IMR-90 (cell line): ENCODE measurements around the gene KRTAP10-10. TPM values are rescaled to one million over a fixed set of nuclear protein-coding genes. Genes with fewer than 3 reads are reported as not detected.

ENCODE experiments used
- ATAC-seq: fragments of 200-7000 bp; cut with Tn5 transposase; 2 replicates; pipeline ENCODE4 v1.9.1; 2020; ENCODE audit warnings: low read depth, mild to moderate bottlenecking, moderate library complexity
- BruUV-seq: library from RNA; stranded (reverse); fragments of 400-500 nt; replicated peaks from 2 replicates; lab custom pipeline; 2021; lab: Mats Ljungman, UMichigan
- CTCF ChIA-PET: fragments of 300-600 bp; formaldehyde crosslinking; extraction: SDS; loops from one replicate; lab custom pipeline; 2021; ENCODE audit warnings: antibody characterized with exemption; lab: Yijun Ruan, JAX
- POLR2A ChIA-PET: fragments of 300-600 bp; sonication (Branson Sonifier 250); formaldehyde crosslinking; loops from one replicate; lab custom pipeline; 2022; ENCODE audit warnings: antibody characterized with exemption; ENCODE audit not compliant: unreplicated experiment; lab: Charles Lee
- DNase-seq: peaks from one replicate; pipeline ENCODE4 v3.0.0; 2013
- H2AFZ ChIP-seq: replicated peaks from 2 replicates; pipeline ENCODE3; 2013; ENCODE audit warnings: low read length, mild to moderate bottlenecking; ENCODE audit not compliant: poor library complexity
- H2AK5ac ChIP-seq: 2 replicates; pipeline ENCODE4 v1.6.1; 2013; ENCODE audit warnings: low read depth, low read length, inconsistent platforms
- H2AK9ac ChIP-seq: replicated peaks from 2 replicates; pipeline ENCODE3; 2013; ENCODE audit warnings: mild to moderate bottlenecking, low read depth, low read length, moderate library complexity; ENCODE audit not compliant: poor library complexity
- H2BK120ac ChIP-seq: 2 replicates; pipeline ENCODE4 v1.6.1; 2013; ENCODE audit warnings: low read depth, low read length, inconsistent platforms
- H2BK15ac ChIP-seq: 3 replicates; pipeline ENCODE4 v1.6.1; 2013; ENCODE audit warnings: low read depth, low read length, inconsistent platforms
- H2BK20ac ChIP-seq: 2 replicates; pipeline ENCODE4 v1.6.1; 2013; ENCODE audit warnings: low read depth, mild to moderate bottlenecking, inconsistent platforms, low read length, moderate library complexity
- H2BK5ac ChIP-seq: 2 replicates; pipeline ENCODE4 v1.6.1; 2013; ENCODE audit warnings: mild to moderate bottlenecking, low read depth, low read length, inconsistent platforms; ENCODE audit not compliant: poor library complexity, severe bottlenecking
- H3K14ac ChIP-seq: replicated peaks from 2 replicates; pipeline ENCODE4 v1.6.1; 2013; ENCODE audit warnings: low read depth, low read length, inconsistent platforms
- H3K18ac ChIP-seq: 2 replicates; pipeline ENCODE4 v1.6.1; 2013; ENCODE audit warnings: low read depth, low read length, control low read depth
- H3K23ac ChIP-seq: 2 replicates; pipeline ENCODE4 v1.6.1; 2013; ENCODE audit warnings: low read depth, low read length, inconsistent platforms
- H3K27ac ChIP-seq: 2 replicates; pipeline ENCODE4 v1.5.1; 2013; ENCODE audit warnings: mild to moderate bottlenecking, control low read depth, low read length; ENCODE audit not compliant: insufficient read depth
- H3K27me3 ChIP-seq: 2 replicates; pipeline ENCODE4 v1.6.1; 2013; ENCODE audit warnings: low read length; ENCODE audit not compliant: control insufficient read depth, insufficient read depth
- H3K36me3 ChIP-seq: 2 replicates; pipeline ENCODE4 v1.6.1; 2013; ENCODE audit warnings: low read length, mixed read lengths; ENCODE audit not compliant: control insufficient read depth, insufficient read depth
- H3K4ac ChIP-seq: 2 replicates; pipeline ENCODE4 v1.6.1; 2013; ENCODE audit warnings: low read depth, low read length, inconsistent platforms
- H3K4me1 ChIP-seq: 2 replicates; pipeline ENCODE4 v1.6.1; 2013; ENCODE audit warnings: low read length, mixed read lengths; ENCODE audit not compliant: control insufficient read depth, insufficient read depth
- H3K4me2 ChIP-seq: 2 replicates; pipeline ENCODE4 v1.6.1; 2013; ENCODE audit warnings: low read depth, mild to moderate bottlenecking, control low read depth, low read length, moderate library complexity
- H3K4me3 ChIP-seq: 2 replicates; pipeline ENCODE4 v1.5.1; 2013; ENCODE audit warnings: low read depth, mild to moderate bottlenecking, control low read depth, low read length, moderate library complexity; ENCODE audit not compliant: insufficient read depth
- H3K56ac ChIP-seq: 2 replicates; pipeline ENCODE4 v1.6.1; 2013; ENCODE audit warnings: low read length, inconsistent platforms; ENCODE audit not compliant: insufficient read depth; ENCODE audit errors: extremely low read depth
- H3K79me1 ChIP-seq, 2 experiments: 2 replicates each; pipeline ENCODE4 v1.6.1; 2013; ENCODE audit warnings: low read length in 2 of 2, inconsistent platforms in 1 of 2, low read depth in 1 of 2
- H3K9ac ChIP-seq: 2 replicates; pipeline ENCODE4 v1.6.1; 2013; ENCODE audit warnings: low read depth, low read length, control low read depth
- H3K9me1 ChIP-seq: 2 replicates; pipeline ENCODE4 v1.6.1; 2013; ENCODE audit warnings: low read length, inconsistent platforms; ENCODE audit not compliant: insufficient read depth
- H3K9me3 ChIP-seq: 2 replicates; pipeline ENCODE4 v1.6.1; 2013; ENCODE audit warnings: low read length; ENCODE audit not compliant: control insufficient read depth, insufficient read depth
- H4K20me1 ChIP-seq: 2 replicates; pipeline ENCODE4 v1.6.1; 2013; ENCODE audit warnings: low read length, inconsistent platforms; ENCODE audit not compliant: insufficient read depth
- H4K5ac ChIP-seq: 2 replicates; pipeline ENCODE4 v1.6.1; 2013; ENCODE audit warnings: mild to moderate bottlenecking, low read depth, low read length, control low read depth
- H4K8ac ChIP-seq, 2 experiments: 2 replicates each; pipeline ENCODE4 v1.6.1; 2013; ENCODE audit warnings: low read depth in 2 of 2, low read length in 2 of 2, control low read depth in 1 of 2, inconsistent platforms in 1 of 2
- H4K91ac ChIP-seq: 2 replicates; pipeline ENCODE4 v1.6.1; 2013; ENCODE audit warnings: low read depth, low read length, inconsistent platforms; ENCODE audit not compliant: insufficient read depth
- BHLHE40 ChIP-seq: fragments of 150-350 bp; IDR thresholded peaks from 2 replicates; pipeline ENCODE4 v1.6.1; 2016; ENCODE audit warnings: mild to moderate bottlenecking, low read depth, low read length
- CEBPB ChIP-seq: IDR thresholded peaks from 2 replicates; pipeline ENCODE4 v1.6.1; 2012; ENCODE audit warnings: low read depth, low read length, improper control_type of control experiment
- CHD1 ChIP-seq: IDR thresholded peaks from 2 replicates; pipeline ENCODE4 v1.6.1; 2012; ENCODE audit warnings: low read depth, low read length, improper control_type of control experiment
- FOS ChIP-seq: fragments of 150-350 bp; IDR thresholded peaks from 2 replicates; pipeline ENCODE4 v1.6.1; 2016; ENCODE audit warnings: low read depth, low read length
- MAFK ChIP-seq: IDR thresholded peaks from 2 replicates; pipeline ENCODE4 v1.6.1; 2012; ENCODE audit warnings: low read depth, low read length, improper control_type of control experiment
- MAZ ChIP-seq: IDR thresholded peaks from 2 replicates; pipeline ENCODE4 v1.6.1; 2012; ENCODE audit warnings: low read depth, mild to moderate bottlenecking, low read length, improper control_type of control experiment, moderate library complexity, borderline replicate concordance
- MXI1 ChIP-seq: IDR thresholded peaks from 2 replicates; pipeline ENCODE4 v1.6.1; 2012; ENCODE audit warnings: low read depth, mild to moderate bottlenecking, low read length, moderate library complexity, borderline replicate concordance
- NFE2L2 ChIP-seq: fragments of 150-350 bp; IDR thresholded peaks from 2 replicates; pipeline ENCODE4 v1.6.1; 2016; ENCODE audit warnings: low read depth, mild to moderate bottlenecking, low read length
- POLR2A ChIP-seq: IDR thresholded peaks from 2 replicates; pipeline ENCODE4 v1.6.1; 2012; ENCODE audit warnings: mild to moderate bottlenecking, low read depth, low read length
- RAD21 ChIP-seq: IDR thresholded peaks from 2 replicates; pipeline ENCODE4 v1.6.1; 2012; ENCODE audit warnings: low read length, improper control_type of control experiment
- RCOR1 ChIP-seq: IDR thresholded peaks from 2 replicates; pipeline ENCODE4 v1.6.1; 2012; ENCODE audit warnings: mild to moderate bottlenecking, low read length, improper control_type of control experiment; ENCODE audit not compliant: insufficient replicate concordance
- RFX5 ChIP-seq: IDR thresholded peaks from 2 replicates; pipeline ENCODE4 v1.8.0; 2012; ENCODE audit warnings: low read depth, mild to moderate bottlenecking, low read length, moderate library complexity
- SMC3 ChIP-seq: fragments of 150-350 bp; IDR thresholded peaks from 2 replicates; pipeline ENCODE4 v1.6.1; 2016; ENCODE audit warnings: low read depth, mild to moderate bottlenecking, antibody characterized with exemption, low read length, moderate library complexity
- WGBS, 2 experiments: methylation state at CpG; one replicate each; pipeline versions ENCODE4 v1.1.5 to v1.1.7; 2013; ENCODE audit warnings: missing lambda C conversion rate in 2 of 2; ENCODE audit not compliant: insufficient read length in 1 of 2; ENCODE audit errors: extremely low coverage in 2 of 2; 5-methylcytosine and 5-hydroxymethylcytosine counted together
- dilution Hi-C: fragments of 300-500 bp; cut with HindIII; formaldehyde crosslinking; loops from one replicate; pipeline ENCODE4 v1.14.3; 2018; ENCODE audit warnings: low sequenced_read_pairs; ENCODE audit not compliant: unreplicated experiment
- in situ Hi-C: fragments of 300-500 bp; cut with MboI; formaldehyde crosslinking; loops from 3 replicates; pipeline ENCODE4 v1.14.3; 2019; ENCODE audit warnings: low sequenced_read_pairs, inconsistent platforms, mixed read lengths
- intact Hi-C: fragments of 100-400 bp; cut with micrococcal nuclease; formaldehyde crosslinking; loops from 2 replicates; pipeline ENCODE4 v1.10.0; 2022
- polyA plus RNA-seq, 3 experiments: library from polyadenylated mRNA; depleted of rRNA; stranded (reverse); fragments of >200 nt; gene quantifications; 2 replicates each; pipeline ENCODE4 v1.2.3, GENCODE V29; 2012; ENCODE audit warnings: low replicate concordance in 1 of 3
- total RNA-seq: library from RNA; depleted of rRNA; stranded (reverse); fragments of >200 nt; gene quantifications from 2 replicates; pipeline ENCODE4 v1.2.3, GENCODE V29; 2012
- TF ChIP-seq, protein P1 (sequence below): fragments of 150-350 bp; IDR thresholded peaks from 2 replicates; pipeline ENCODE4 v1.6.1; 2016; ENCODE audit warnings: low read depth, mild to moderate bottlenecking, low read length, moderate library complexity, borderline replicate concordance
- TF ChIP-seq, protein P2 (sequence below): conservative IDR thresholded peaks from 2 replicates; pipeline ENCODE4 v1.5.1; 2012; ENCODE audit warnings: mild to moderate bottlenecking, low read depth, low read length, improper control_type of control experiment
- TF ChIP-seq, protein P3 (sequence below): fragments of 150-350 bp; IDR thresholded peaks from 2 replicates; pipeline ENCODE4 v1.6.1; 2017; ENCODE audit warnings: mild to moderate bottlenecking, antibody characterized with exemption, low read length, low read depth

KRTAP10-10 gene
- total and polyA plus RNA-seq, 2 of the 4 experiments (the other 2 are of a cell fraction) = not detected

- Histone ChIP-seq H3K4ac (no peak overlapping the region), H3K4me2 (no peak overlapping the region), H2BK120ac (no peak overlapping the region), H2AK9ac (no peak overlapping the region), H3K14ac (no peak overlapping the region), H3K27ac (no peak overlapping the region), H3K79me1 (no peaks in the 10 kb centered on the region), H2AFZ (no peak overlapping the region), H3K36me3 (no peaks in the 10 kb centered on the region), H3K18ac (no peak overlapping the region), H4K8ac (no peak overlapping the region), H3K23ac (no peak overlapping the region), H3K27me3 (no peaks in the 10 kb centered on the region; the same call in 1 of the 2 replicates), H3K9me1 (no peaks in the 10 kb centered on the region), H3K9me3 (peaks cover 6% of the 10 kb centered on the region), H3K4me3 (no peak overlapping the region), H3K4me1 (no peaks in the 10 kb centered on the region), H2BK15ac (no peak overlapping the region), H4K5ac (no peak overlapping the region), H3K9ac (no peak overlapping the region), H2BK5ac (no peak overlapping the region), H4K20me1 (no peaks in the 10 kb centered on the region), H2BK20ac (no peak overlapping the region), H4K91ac (no peak overlapping the region), H3K56ac (no peak overlapping the region), H2AK5ac (no peak overlapping the region)
- no peak for DNase-seq
- dilution Hi-C loops = no loop called here
- no peak for ATAC-seq
- BruUV-seq = no TSS peak
- CTCF ChIA-PET = no interaction called here
- TF ChIP-seq CEBPB (no peak), BHLHE40 (no peak), RAD21 (no peak), NFE2L2 (no peak), CHD1 (no peak), RCOR1 (no peak), MAFK (no peak), SMC3 (no peak), POLR2A (no peak), MAZ (no peak), MXI1 (no peak), FOS (no peak), RFX5 (no peak)
- TF ChIP-seq, protein P1, sequence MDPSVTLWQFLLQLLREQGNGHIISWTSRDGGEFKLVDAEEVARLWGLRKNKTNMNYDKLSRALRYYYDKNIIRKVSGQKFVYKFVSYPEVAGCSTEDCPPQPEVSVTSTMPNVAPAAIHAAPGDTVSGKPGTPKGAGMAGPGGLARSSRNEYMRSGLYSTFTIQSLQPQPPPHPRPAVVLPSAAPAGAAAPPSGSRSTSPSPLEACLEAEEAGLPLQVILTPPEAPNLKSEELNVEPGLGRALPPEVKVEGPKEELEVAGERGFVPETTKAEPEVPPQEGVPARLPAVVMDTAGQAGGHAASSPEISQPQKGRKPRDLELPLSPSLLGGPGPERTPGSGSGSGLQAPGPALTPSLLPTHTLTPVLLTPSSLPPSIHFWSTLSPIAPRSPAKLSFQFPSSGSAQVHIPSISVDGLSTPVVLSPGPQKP = no peak
- TF ChIP-seq, protein P2, sequence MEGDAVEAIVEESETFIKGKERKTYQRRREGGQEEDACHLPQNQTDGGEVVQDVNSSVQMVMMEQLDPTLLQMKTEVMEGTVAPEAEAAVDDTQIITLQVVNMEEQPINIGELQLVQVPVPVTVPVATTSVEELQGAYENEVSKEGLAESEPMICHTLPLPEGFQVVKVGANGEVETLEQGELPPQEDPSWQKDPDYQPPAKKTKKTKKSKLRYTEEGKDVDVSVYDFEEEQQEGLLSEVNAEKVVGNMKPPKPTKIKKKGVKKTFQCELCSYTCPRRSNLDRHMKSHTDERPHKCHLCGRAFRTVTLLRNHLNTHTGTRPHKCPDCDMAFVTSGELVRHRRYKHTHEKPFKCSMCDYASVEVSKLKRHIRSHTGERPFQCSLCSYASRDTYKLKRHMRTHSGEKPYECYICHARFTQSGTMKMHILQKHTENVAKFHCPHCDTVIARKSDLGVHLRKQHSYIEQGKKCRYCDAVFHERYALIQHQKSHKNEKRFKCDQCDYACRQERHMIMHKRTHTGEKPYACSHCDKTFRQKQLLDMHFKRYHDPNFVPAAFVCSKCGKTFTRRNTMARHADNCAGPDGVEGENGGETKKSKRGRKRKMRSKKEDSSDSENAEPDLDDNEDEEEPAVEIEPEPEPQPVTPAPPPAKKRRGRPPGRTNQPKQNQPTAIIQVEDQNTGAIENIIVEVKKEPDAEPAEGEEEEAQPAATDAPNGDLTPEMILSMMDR = no peak
- TF ChIP-seq, protein P3, sequence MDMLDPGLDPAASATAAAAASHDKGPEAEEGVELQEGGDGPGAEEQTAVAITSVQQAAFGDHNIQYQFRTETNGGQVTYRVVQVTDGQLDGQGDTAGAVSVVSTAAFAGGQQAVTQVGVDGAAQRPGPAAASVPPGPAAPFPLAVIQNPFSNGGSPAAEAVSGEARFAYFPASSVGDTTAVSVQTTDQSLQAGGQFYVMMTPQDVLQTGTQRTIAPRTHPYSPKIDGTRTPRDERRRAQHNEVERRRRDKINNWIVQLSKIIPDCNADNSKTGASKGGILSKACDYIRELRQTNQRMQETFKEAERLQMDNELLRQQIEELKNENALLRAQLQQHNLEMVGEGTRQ = no peak
- in situ Hi-C loops = no loop called here
- intact Hi-C loops = no loop called here
- POLR2A ChIA-PET = no interaction called here
- 12% methylated on average over 6 of the region's 8 CpGs; no CpG with 5 or more reads in 1 of the 2 experiments for WGBS, 2 experiments
Observed at GRCh38 chr21:44647222-44647552, 10.0 kb downstream of the KRTAP10-10 start.
